Parathyroid adenoma (tissue), 2 donors: ENCODE measurements around the gene ZMIZ1.

Experiments used
- H2AFZ ChIP-seq: fragments of 300-600 bp; sonication (generic); one replicate; pipeline ENCODE4 v1.7.0; 2017; ENCODE audit warnings: antibody characterized with exemption, mild to moderate bottlenecking
- H3K27ac ChIP-seq: fragments of 300-600 bp; sonication (generic); one replicate; pipeline ENCODE4 v1.7.0; 2017
- H3K27me3 ChIP-seq: fragments of 300-600 bp; sonication (generic); one replicate; pipeline ENCODE4 v1.7.0; 2017; ENCODE audit warnings: low read length; ENCODE audit not compliant: control insufficient read depth, insufficient read depth
- H3K36me3 ChIP-seq: fragments of 300-600 bp; sonication (generic); one replicate; pipeline ENCODE4 v1.7.0; 2017; ENCODE audit warnings: low read length; ENCODE audit not compliant: control insufficient read depth, insufficient read depth
- H3K4me1 ChIP-seq: fragments of 300-600 bp; sonication (generic); one replicate; pipeline ENCODE4 v1.7.0; 2017; ENCODE audit warnings: control low read depth
- H3K4me2 ChIP-seq: fragments of 300-600 bp; sonication (generic); one replicate; pipeline ENCODE4 v1.7.0; 2017; ENCODE audit warnings: low read length
- H3K4me3 ChIP-seq: fragments of 300-600 bp; sonication (generic); one replicate; pipeline ENCODE4 v1.7.0; 2017; ENCODE audit warnings: low read depth, low read length
- H3K79me2 ChIP-seq: fragments of 300-600 bp; sonication (generic); one replicate; pipeline ENCODE4 v1.7.0; 2017; ENCODE audit warnings: control low read depth
- H3K9ac ChIP-seq: fragments of 300-600 bp; sonication (generic); one replicate; pipeline ENCODE4 v1.7.0; 2017; ENCODE audit warnings: mild to moderate bottlenecking
- H3K9me3 ChIP-seq: fragments of 300-600 bp; sonication (generic); one replicate; pipeline ENCODE4 v1.7.0; 2017; ENCODE audit warnings: low read length; ENCODE audit not compliant: control insufficient read depth
- TF ChIP-seq, protein P1 (sequence below): fragments of 300-600 bp; sonication (generic); IDR thresholded peaks from one replicate; pipeline ENCODE4 v1.7.0; 2017; ENCODE audit warnings: antibody characterized with exemption, mild to moderate bottlenecking
- donor health status: primary hyperparathyroidism.

Gene ZMIZ1

DNA sequence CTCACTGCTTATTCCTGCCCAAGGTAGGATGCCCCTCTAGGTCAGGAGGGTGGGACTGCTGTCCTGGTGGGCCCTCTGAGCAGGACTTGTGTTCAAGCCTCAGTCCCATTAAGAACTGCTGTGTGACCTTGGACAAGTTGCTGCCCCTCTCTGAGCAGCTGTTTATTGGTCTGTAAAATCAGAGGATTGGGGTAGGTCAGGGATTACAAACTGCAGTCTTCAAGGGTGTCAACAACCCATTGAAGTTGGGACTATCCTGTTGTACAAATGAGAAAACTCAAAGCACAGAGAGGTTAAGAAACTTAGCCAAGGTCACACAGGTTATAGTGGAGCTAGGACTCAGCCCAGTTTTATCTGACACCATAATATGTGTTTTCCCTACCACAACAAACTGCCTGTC is 55.3 kb downstream of the ZMIZ1 start:
- Histone ChIP-seq H3K9ac (no peak overlapping the region), H3K27me3 (no peaks in the 10 kb centered on the region), H3K27ac (no peak overlapping the region), H3K9me3 (no peaks in the 10 kb centered on the region), H3K4me1 (peaks cover 3% of the 10 kb centered on the region), H3K4me3 (no peak overlapping the region), H2AFZ (no peak overlapping the region), H3K4me2 (no peak overlapping the region), H3K79me2 (peaks cover 6% of the 10 kb centered on the region), H3K36me3 (no peaks in the 10 kb centered on the region)
- TF ChIP-seq, protein P1, sequence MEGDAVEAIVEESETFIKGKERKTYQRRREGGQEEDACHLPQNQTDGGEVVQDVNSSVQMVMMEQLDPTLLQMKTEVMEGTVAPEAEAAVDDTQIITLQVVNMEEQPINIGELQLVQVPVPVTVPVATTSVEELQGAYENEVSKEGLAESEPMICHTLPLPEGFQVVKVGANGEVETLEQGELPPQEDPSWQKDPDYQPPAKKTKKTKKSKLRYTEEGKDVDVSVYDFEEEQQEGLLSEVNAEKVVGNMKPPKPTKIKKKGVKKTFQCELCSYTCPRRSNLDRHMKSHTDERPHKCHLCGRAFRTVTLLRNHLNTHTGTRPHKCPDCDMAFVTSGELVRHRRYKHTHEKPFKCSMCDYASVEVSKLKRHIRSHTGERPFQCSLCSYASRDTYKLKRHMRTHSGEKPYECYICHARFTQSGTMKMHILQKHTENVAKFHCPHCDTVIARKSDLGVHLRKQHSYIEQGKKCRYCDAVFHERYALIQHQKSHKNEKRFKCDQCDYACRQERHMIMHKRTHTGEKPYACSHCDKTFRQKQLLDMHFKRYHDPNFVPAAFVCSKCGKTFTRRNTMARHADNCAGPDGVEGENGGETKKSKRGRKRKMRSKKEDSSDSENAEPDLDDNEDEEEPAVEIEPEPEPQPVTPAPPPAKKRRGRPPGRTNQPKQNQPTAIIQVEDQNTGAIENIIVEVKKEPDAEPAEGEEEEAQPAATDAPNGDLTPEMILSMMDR, result no peak

DNA sequence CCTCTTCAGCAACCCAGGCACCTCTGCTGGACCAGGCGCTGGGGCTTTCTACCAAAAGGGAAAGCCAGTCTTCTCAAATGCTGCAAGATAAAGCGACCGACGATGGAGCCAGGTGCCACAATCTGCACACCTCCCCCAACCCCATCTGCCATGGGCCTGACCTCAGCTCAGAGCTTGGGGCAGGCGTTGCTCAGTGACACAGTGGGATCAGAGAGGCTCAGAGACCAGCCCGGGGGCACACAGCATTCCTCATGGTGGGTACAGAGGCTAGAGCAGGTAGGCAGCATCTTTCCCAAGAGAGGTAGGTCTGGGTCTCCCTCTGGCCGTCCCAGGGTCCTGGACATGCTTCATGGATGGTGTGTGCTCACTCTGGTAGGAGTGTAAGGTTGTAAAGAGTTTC is 56.3 kb downstream of the ZMIZ1 start:
- Histone ChIP-seq H3K79me2 (peaks cover 10% of the 10 kb centered on the region), H2AFZ (no peak overlapping the region), H3K36me3 (no peaks in the 10 kb centered on the region), H3K4me2 (no peak overlapping the region), H3K4me1 (peaks cover 3% of the 10 kb centered on the region), H3K4me3 (no peak overlapping the region), H3K9me3 (no peaks in the 10 kb centered on the region), H3K9ac (no peak overlapping the region), H3K27ac (no peak overlapping the region), H3K27me3 (no peaks in the 10 kb centered on the region)
- TF ChIP-seq, protein P1, result no peak

DNA sequence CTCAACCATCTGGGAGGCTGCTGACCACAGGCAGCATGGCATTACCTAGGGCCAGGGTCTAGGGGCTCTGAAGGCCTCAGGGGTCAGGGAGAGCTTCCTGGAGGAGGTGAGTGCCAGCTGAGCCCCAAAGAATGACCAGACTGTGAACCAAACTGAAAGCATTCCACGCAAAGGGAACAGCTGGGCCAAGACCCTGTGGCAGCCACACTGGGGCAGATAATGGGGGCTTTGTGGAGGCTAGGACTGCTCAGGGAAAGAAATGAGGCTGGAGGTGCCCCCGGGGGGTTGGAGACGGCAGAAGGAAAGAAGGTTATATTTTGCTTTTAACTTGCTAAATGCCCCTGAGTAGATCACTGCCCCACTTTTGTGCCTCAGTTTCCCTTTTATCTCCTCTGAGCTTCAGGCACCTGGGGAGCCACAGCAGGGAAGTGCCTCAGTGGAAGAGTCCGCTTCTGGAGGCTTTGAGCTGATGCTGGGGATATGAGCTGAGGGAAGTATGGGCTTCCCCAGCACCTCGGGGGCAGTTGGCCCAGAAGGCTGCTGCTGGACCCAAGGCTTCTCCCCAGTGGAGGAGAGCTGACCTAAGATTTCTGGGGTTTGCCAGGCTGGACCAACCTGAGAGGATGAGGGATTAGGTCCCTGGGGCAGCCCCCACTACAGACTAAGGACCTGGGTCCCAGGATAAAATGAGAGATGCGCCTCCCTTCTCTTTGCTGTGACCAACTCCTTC is 57.8 kb downstream of the ZMIZ1 start:
- TF ChIP-seq, protein P1, result no peak
- H3K36me3 ChIP-seq, result no peaks in the 10 kb centered on the region
- peaks cover 10% of the 10 kb centered on the region for H3K79me2 ChIP-seq
- H3K4me2 ChIP-seq, result no peak overlapping the region
- H3K27me3 ChIP-seq, result no peaks in the 10 kb centered on the region
- H3K9me3 ChIP-seq, result no peaks in the 10 kb centered on the region
- H3K27ac ChIP-seq, result no peak overlapping the region
- H3K4me3 ChIP-seq, result no peak overlapping the region
- H3K9ac ChIP-seq, result no peak overlapping the region
- no peak overlapping the region for H2AFZ ChIP-seq
- H3K4me1 ChIP-seq, result peaks cover 3% of the 10 kb centered on the region

DNA sequence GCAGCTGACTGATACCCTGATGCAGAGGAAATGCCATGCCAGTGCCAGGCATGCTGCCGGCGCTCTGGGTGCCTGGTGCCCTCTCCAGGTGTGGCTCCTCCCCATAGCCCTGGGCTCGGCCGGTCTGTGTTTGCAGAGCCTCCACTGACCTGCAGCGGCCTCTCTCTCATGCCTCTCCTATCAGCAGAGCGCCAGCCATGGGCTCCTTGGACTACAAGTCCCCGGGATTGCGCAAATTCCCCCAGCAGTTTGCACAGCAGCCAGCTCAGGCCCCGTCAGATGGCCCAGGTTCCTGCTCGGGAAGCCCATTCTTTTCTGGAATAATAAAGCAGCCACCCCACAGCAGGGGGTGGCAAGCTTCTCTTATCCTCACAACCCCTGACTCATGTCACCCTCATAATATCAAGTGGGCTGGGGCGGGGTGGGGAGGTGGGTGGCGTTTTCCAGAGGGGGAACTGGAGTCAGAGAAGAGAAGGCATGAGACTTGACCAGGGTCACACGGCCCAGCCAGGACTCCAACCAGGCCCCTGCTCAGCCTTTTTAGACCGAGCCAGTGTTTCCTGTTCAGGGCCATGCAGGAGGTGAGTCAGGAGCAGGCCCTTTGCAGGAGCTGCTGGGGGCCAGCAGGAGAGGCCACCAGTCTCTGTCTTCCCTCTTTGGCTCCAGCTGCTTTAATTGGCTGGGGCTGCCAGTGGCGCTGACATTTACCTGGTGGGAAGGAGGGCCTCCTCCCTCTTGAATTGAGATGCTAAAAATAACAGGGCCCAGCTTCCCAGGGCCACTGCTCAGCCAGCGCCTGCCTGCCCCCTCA is 58.6 kb downstream of the ZMIZ1 start:
- Histone ChIP-seq H3K4me3 (no peak overlapping the region), H3K9me3 (no peaks in the 10 kb centered on the region), H3K9ac (no peak overlapping the region), H3K36me3 (no peaks in the 10 kb centered on the region), H3K27me3 (no peaks in the 10 kb centered on the region), H3K4me2 (no peak overlapping the region), H2AFZ (no peak overlapping the region), H3K79me2 (peaks cover 12% of the 10 kb centered on the region), H3K4me1 (peaks cover 3% of the 10 kb centered on the region), H3K27ac (no peak overlapping the region)
- TF ChIP-seq, protein P1, result no peak
